Liver (tissue), 9 donors: ENCODE results near the gene CCP110. TPM values are rescaled to one million over a fixed set of nuclear protein-coding genes. Genes with fewer than 3 reads are reported as not detected.

Experiments used
- DNase-seq: peaks from one replicate; pipeline ENCODE4 v3.0.0-alpha.2; 2017; ENCODE audit warnings: low spot score
- H3K27ac ChIP-seq, 2 donors: one replicate each; pipeline ENCODE4 v1.7.0; 2013; ENCODE audit warnings: inconsistent platforms in 2 of 2, low read length in 2 of 2, control low read depth in 1 of 2, low read depth in 1 of 2, mild to moderate bottlenecking in 1 of 2
- H3K27me3 ChIP-seq, 4 donors: one replicate each; pipeline versions ENCODE4 v1.6.1 to v1.7.0; 2013; ENCODE audit warnings: low read length in 3 of 4, inconsistent platforms in 1 of 4, mild to moderate bottlenecking in 1 of 4, moderate library complexity in 1 of 4; ENCODE audit not compliant: control insufficient read depth in 4 of 4, insufficient read depth in 4 of 4
- H3K36me3 ChIP-seq, 4 donors: one replicate each; pipeline versions ENCODE4 v1.6.1 to v1.7.0; 2013; ENCODE audit warnings: low read length in 3 of 4, mild to moderate bottlenecking in 3 of 4, low read depth in 1 of 4, moderate library complexity in 1 of 4; ENCODE audit not compliant: control insufficient read depth in 4 of 4, insufficient read depth in 3 of 4
- H3K4me1 ChIP-seq, 4 donors: one replicate each; pipeline versions ENCODE4 v1.6.1 to v1.7.0; 2013; ENCODE audit warnings: low read length in 3 of 4, mild to moderate bottlenecking in 3 of 4, moderate library complexity in 1 of 4; ENCODE audit not compliant: control insufficient read depth in 4 of 4, insufficient read depth in 4 of 4
- H3K4me3 ChIP-seq, 3 donors: one replicate each; pipeline versions ENCODE4 v1.6.1 to v1.7.0; 2013; ENCODE audit warnings: low read length in 3 of 3, control low read depth in 1 of 3, low read depth in 1 of 3, mild to moderate bottlenecking in 1 of 3
- H3K9ac ChIP-seq, 2 donors: one replicate each; pipeline ENCODE4 v1.7.0; 2013; ENCODE audit warnings: low read length in 2 of 2, mild to moderate bottlenecking in 2 of 2, moderate library complexity in 2 of 2, control low read depth in 1 of 2, low read depth in 1 of 2
- H3K9me3 ChIP-seq, 4 donors: one replicate each; pipeline versions ENCODE4 v1.6.1 to v1.7.0; 2013; ENCODE audit warnings: low read length in 3 of 4; ENCODE audit not compliant: control insufficient read depth in 4 of 4
- EGR1 ChIP-seq, 2 donors: IDR thresholded peaks; 2 replicates each; pipeline ENCODE4 v1.6.1; 2016 to 2018; ENCODE audit warnings: antibody characterized with exemption in 2 of 2, low read depth in 2 of 2
- FOXA1 ChIP-seq: IDR thresholded peaks from 2 replicates; pipeline ENCODE4 v1.6.1; 2016; ENCODE audit warnings: antibody characterized with exemption
- FOXA2 ChIP-seq: IDR thresholded peaks from 2 replicates; pipeline ENCODE4 v1.6.1; 2016; ENCODE audit warnings: antibody characterized with exemption
- GABPA ChIP-seq, 2 donors: IDR thresholded peaks in 1 of 2; conservative IDR thresholded peaks in 1 of 2; 2 replicates each; pipeline ENCODE4 v1.6.1; 2016; ENCODE audit warnings: antibody characterized with exemption in 2 of 2, mild to moderate bottlenecking in 1 of 2, moderate library complexity in 1 of 2
- HNF4A ChIP-seq, 2 donors: conservative IDR thresholded peaks; 2 replicates each; pipeline ENCODE4 v1.6.1; 2016; ENCODE audit warnings: antibody characterized with exemption in 2 of 2, mild to moderate bottlenecking in 2 of 2
- HNF4G ChIP-seq: IDR thresholded peaks from 2 replicates; pipeline ENCODE4 v1.6.1; 2016; ENCODE audit warnings: antibody characterized with exemption
- JUND ChIP-seq, 2 donors: IDR thresholded peaks; 2 replicates each; pipeline ENCODE4 v1.6.1; 2016; ENCODE audit warnings: antibody characterized with exemption in 2 of 2
- NR2F2 ChIP-seq: IDR thresholded peaks from 2 replicates; pipeline ENCODE4 v1.6.1; 2016; ENCODE audit warnings: antibody characterized with exemption
- RAD21 ChIP-seq, 2 donors: IDR thresholded peaks; 2 replicates each; pipeline ENCODE4 v1.6.1; 2016; ENCODE audit warnings: antibody characterized with exemption in 2 of 2, mild to moderate bottlenecking in 2 of 2
- RXRA ChIP-seq, 2 donors: IDR thresholded peaks; 2 replicates each; pipeline ENCODE4 v1.6.1; 2017 to 2018; ENCODE audit warnings: antibody characterized with exemption in 2 of 2, mild to moderate bottlenecking in 1 of 2
- SP1 ChIP-seq: IDR thresholded peaks from 2 replicates; pipeline ENCODE4 v1.6.1; 2018; ENCODE audit warnings: antibody characterized with exemption, mild to moderate bottlenecking
- TAF1 ChIP-seq: conservative IDR thresholded peaks from 2 replicates; pipeline ENCODE4 v1.6.1; 2016; ENCODE audit warnings: antibody characterized with exemption, mild to moderate bottlenecking
- YY1 ChIP-seq: IDR thresholded peaks from 2 replicates; pipeline ENCODE4 v1.6.1; 2016; ENCODE audit warnings: antibody characterized with exemption, mild to moderate bottlenecking
- WGBS: extraction: QIAGEN DNeasy Blood & Tissue Kit; methylation state at CpG from one replicate; pipeline ENCODE4 v1.1.7; 2013; 5-methylcytosine and 5-hydroxymethylcytosine counted together
- polyA plus RNA-seq, 2 donors: library from polyadenylated mRNA; stranded (reverse) in 1 of 2; unstranded in 1 of 2; fragments of 200-250 nt in 1 of 2; fragments of >200 nt in 1 of 2; fragmentation: Nextera tagmentation in 1 of 2; extraction: Ambion mirVana in 1 of 2; gene quantifications; one replicate each; pipeline versions ENCODE4 v1.2.1 to v1.2.3, GENCODE V29; 2013 to 2015
- total RNA-seq, 2 donors: library from RNA; depleted of rRNA; stranded (reverse); fragments of >200 nt; gene quantifications; one replicate each; pipeline ENCODE4 v1.2.3, GENCODE V29; 2014
- TF ChIP-seq, protein P1 (sequence below): IDR thresholded peaks from 2 replicates; pipeline ENCODE4 v1.6.1; 2016; ENCODE audit warnings: antibody characterized with exemption
- TF ChIP-seq, protein P2 (sequence below): IDR thresholded peaks from 2 replicates; pipeline ENCODE4 v1.6.1; 2016; ENCODE audit warnings: antibody characterized with exemption
- TF ChIP-seq, protein P3 (sequence below): IDR thresholded peaks from 2 replicates; pipeline ENCODE4 v1.6.1; 2016; ENCODE audit warnings: antibody characterized with exemption
- TF ChIP-seq, protein P4 (sequence below): IDR thresholded peaks from 2 replicates; pipeline ENCODE4 v1.6.1; 2016; ENCODE audit warnings: antibody characterized with exemption, mild to moderate bottlenecking
- TF ChIP-seq, protein P5 (sequence below): fragments of 150-350 bp; IDR thresholded peaks from 2 replicates; pipeline ENCODE4 v1.5.1; 2017; ENCODE audit warnings: improper control_type of control experiment, low read depth, low read length; ENCODE audit not compliant: missing input control
- donor health status: healthy.
- donor health status: healthy.
- donor health status: healthy.
- donor health status: healthy.
- donor health status: healthy.

CCP110 gene
- total and polyA plus RNA-seq, 4 donors, result 1.8 to 25.0 (median 5.5) TPM

DNA sequence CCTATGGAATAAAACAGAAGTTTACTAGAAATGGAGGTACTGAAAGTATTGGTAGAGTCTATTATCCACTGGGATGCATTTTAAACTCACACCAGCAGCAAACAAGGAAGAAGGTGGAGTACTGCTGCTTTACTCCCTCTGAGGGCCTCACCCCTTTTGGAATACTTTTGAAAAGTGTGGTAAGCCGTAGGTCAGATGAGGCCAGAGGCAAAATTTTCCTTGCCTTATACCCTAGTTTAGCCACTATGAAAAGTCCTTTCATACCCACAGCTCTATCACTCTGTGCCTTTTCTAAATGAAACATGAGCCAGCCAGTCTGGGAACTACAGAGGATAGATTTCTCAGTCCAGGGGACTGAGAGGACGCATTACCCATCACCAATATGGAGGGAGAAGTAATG, 15.9 kb upstream of the CCP110 start:
- H3K27me3 ChIP-seq, result no peaks in the 10 kb centered on the region
- no peak overlapping the region for H3K9ac ChIP-seq
- H3K4me3 ChIP-seq, result no peak overlapping the region
- TF ChIP-seq, protein P1, sequence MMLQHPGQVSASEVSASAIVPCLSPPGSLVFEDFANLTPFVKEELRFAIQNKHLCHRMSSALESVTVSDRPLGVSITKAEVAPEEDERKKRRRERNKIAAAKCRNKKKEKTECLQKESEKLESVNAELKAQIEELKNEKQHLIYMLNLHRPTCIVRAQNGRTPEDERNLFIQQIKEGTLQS, result no peak
- TF ChIP-seq HNF4A (conservative IDR thresholded peaks at IDR 0.05), result no peak
- TF ChIP-seq EGR1 (IDR thresholded peaks at IDR 0.05; ENCODE audit: low read depth in 2 of 2), result no peak
- TF ChIP-seq, protein P2, sequence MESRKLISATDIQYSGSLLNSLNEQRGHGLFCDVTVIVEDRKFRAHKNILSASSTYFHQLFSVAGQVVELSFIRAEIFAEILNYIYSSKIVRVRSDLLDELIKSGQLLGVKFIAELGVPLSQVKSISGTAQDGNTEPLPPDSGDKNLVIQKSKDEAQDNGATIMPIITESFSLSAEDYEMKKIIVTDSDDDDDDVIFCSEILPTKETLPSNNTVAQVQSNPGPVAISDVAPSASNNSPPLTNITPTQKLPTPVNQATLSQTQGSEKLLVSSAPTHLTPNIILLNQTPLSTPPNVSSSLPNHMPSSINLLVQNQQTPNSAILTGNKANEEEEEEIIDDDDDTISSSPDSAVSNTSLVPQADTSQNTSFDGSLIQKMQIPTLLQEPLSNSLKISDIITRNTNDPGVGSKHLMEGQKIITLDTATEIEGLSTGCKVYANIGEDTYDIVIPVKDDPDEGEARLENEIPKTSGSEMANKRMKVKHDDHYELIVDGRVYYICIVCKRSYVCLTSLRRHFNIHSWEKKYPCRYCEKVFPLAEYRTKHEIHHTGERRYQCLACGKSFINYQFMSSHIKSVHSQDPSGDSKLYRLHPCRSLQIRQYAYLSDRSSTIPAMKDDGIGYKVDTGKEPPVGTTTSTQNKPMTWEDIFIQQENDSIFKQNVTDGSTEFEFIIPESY, result no peak
- TF ChIP-seq, protein P3, sequence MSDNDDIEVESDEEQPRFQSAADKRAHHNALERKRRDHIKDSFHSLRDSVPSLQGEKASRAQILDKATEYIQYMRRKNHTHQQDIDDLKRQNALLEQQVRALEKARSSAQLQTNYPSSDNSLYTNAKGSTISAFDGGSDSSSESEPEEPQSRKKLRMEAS, result no peak
- TF ChIP-seq RAD21 (IDR thresholded peaks at IDR 0.05), result no peak
- TF ChIP-seq GABPA (IDR thresholded peaks at IDR 0.05 in 1 of 2, conservative IDR thresholded peaks at IDR 0.05 in 1 of 2), result no peak
- no peak for TF ChIP-seq FOXA2
- no peak for TF ChIP-seq FOXA1
- TF ChIP-seq, protein P4, sequence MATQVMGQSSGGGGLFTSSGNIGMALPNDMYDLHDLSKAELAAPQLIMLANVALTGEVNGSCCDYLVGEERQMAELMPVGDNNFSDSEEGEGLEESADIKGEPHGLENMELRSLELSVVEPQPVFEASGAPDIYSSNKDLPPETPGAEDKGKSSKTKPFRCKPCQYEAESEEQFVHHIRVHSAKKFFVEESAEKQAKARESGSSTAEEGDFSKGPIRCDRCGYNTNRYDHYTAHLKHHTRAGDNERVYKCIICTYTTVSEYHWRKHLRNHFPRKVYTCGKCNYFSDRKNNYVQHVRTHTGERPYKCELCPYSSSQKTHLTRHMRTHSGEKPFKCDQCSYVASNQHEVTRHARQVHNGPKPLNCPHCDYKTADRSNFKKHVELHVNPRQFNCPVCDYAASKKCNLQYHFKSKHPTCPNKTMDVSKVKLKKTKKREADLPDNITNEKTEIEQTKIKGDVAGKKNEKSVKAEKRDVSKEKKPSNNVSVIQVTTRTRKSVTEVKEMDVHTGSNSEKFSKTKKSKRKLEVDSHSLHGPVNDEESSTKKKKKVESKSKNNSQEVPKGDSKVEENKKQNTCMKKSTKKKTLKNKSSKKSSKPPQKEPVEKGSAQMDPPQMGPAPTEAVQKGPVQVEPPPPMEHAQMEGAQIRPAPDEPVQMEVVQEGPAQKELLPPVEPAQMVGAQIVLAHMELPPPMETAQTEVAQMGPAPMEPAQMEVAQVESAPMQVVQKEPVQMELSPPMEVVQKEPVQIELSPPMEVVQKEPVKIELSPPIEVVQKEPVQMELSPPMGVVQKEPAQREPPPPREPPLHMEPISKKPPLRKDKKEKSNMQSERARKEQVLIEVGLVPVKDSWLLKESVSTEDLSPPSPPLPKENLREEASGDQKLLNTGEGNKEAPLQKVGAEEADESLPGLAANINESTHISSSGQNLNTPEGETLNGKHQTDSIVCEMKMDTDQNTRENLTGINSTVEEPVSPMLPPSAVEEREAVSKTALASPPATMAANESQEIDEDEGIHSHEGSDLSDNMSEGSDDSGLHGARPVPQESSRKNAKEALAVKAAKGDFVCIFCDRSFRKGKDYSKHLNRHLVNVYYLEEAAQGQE, result no peak
- TF ChIP-seq NR2F2, result no peak
- TF ChIP-seq TAF1, result no peak
- TF ChIP-seq YY1, result no peak
- TF ChIP-seq RXRA (IDR thresholded peaks at IDR 0.05), result no peak
- TF ChIP-seq JUND (IDR thresholded peaks at IDR 0.05), result no peak
- TF ChIP-seq SP1, result no peak
- TF ChIP-seq, protein P5, sequence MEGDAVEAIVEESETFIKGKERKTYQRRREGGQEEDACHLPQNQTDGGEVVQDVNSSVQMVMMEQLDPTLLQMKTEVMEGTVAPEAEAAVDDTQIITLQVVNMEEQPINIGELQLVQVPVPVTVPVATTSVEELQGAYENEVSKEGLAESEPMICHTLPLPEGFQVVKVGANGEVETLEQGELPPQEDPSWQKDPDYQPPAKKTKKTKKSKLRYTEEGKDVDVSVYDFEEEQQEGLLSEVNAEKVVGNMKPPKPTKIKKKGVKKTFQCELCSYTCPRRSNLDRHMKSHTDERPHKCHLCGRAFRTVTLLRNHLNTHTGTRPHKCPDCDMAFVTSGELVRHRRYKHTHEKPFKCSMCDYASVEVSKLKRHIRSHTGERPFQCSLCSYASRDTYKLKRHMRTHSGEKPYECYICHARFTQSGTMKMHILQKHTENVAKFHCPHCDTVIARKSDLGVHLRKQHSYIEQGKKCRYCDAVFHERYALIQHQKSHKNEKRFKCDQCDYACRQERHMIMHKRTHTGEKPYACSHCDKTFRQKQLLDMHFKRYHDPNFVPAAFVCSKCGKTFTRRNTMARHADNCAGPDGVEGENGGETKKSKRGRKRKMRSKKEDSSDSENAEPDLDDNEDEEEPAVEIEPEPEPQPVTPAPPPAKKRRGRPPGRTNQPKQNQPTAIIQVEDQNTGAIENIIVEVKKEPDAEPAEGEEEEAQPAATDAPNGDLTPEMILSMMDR, result no peak
- peaks cover 0 to 14% (median 6%) of the 10 kb centered on the region in 4 donors for H3K36me3 ChIP-seq
- 96% methylated on average over 2 of the region's 2 CpGs for WGBS
- no peak for DNase-seq
- no peak overlapping the region for H3K27ac ChIP-seq
- H3K9me3 ChIP-seq, result no peaks in the 10 kb centered on the region
- no peaks in the 10 kb centered on the region for H3K4me1 ChIP-seq

DNA sequence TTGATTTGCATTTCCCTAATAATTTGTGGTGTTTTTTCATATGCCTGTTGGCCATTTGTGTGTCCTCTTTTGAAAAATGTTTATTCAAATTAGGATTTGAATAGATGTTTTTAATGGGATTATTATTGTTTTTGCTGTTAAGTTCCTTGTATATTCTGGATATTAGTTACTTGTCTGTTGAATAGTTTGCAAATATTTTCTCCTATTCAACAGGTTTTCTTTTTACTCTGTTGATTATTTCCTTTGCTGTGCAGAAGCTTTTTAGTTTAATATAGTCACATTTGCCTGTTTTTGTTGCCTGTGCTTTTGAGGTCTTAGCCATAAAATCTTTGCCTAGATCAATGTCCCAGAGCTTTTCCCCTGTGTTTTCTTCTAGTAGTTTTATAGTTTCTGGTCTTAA, 11.4 kb upstream of the CCP110 start:
- Histone ChIP-seq H3K36me3 (peaks cover 0 to 13% (median 6%) of the 10 kb centered on the region in 4 donors), H3K4me3 (no peak overlapping the region), H3K9me3 (no peaks in the 10 kb centered on the region), H3K4me1 (peaks cover 0 to 8% (median 4%) of the 10 kb centered on the region in 4 donors), H3K9ac (no peak overlapping the region), H3K27ac (no peak overlapping the region), H3K27me3 (no peaks in the 10 kb centered on the region)
- no peak for DNase-seq
- no peak for TF ChIP-seq NR2F2
- TF ChIP-seq, protein P1, result no peak
- no peak for TF ChIP-seq SP1
- TF ChIP-seq RAD21 (IDR thresholded peaks at IDR 0.05), result no peak
- TF ChIP-seq, protein P3, result no peak
- TF ChIP-seq, protein P4, result no peak
- TF ChIP-seq HNF4G, result no peak
- no peak for TF ChIP-seq YY1
- no peak for TF ChIP-seq FOXA2
- no peak for TF ChIP-seq FOXA1
- TF ChIP-seq GABPA (IDR thresholded peaks at IDR 0.05 in 1 of 2, conservative IDR thresholded peaks at IDR 0.05 in 1 of 2), result no peak
- TF ChIP-seq TAF1, result no peak
